HG02852 (cell line): Measurements from ENCODE around the gene JAG2.
"Not testable (repeated sequence)": the region's sequence is repeated elsewhere in the genome, so short reads cannot be mapped to it uniquely, and the experiment has no call there.

ENCODE experiments used
- ATAC-seq: cut with Tn5 transposase; IDR thresholded peaks from one replicate; pipeline ENCODE4 v1.9.1; 2021; ENCODE audit warnings: mild to moderate bottlenecking, moderate library complexity; ENCODE audit not compliant: unreplicated experiment

JAG2 gene

GRCh38 chr14:105123064-105123665, 45.4 kb downstream of the JAG2 start:
- ATAC-seq = no peak

- no peak for ATAC-seq
Observed at GRCh38 chr14:105120056-105120455, 48.5 kb downstream of the JAG2 start.

- ATAC-seq = no peak
Observed at GRCh38 chr14:105119408-105120025, 49.1 kb downstream of the JAG2 start.

GRCh38 chr14:105118646-105119407, 49.7 kb downstream of the JAG2 start:
- no peak for ATAC-seq

GRCh38 chr14:105117710-105118385, 50.7 kb downstream of the JAG2 start:
- ATAC-seq = no peak

- ATAC-seq = no peak
Observed at GRCh38 chr14:105117257-105117646, 51.3 kb downstream of the JAG2 start.

- no peak for ATAC-seq
Observed at GRCh38 chr14:105116451-105117256, 51.9 kb downstream of the JAG2 start.

- not testable (repeated sequence) for ATAC-seq
Observed at GRCh38 chr14:105109243-105109642, 59.3 kb downstream of the JAG2 start.

- ATAC-seq = no peak
Observed at GRCh38 chr14:105108516-105108864, 60.1 kb downstream of the JAG2 start.

GRCh38 chr14:105107781-105108515, 60.6 kb downstream of the JAG2 start:
- ATAC-seq = no peak

- ATAC-seq = no peak
Observed at GRCh38 chr14:105107351-105107750, 61.2 kb downstream of the JAG2 start.

- ATAC-seq = no peak
Observed at GRCh38 chr14:105105158-105105557, 63.4 kb downstream of the JAG2 start.

- ATAC-seq = no peak
Observed at GRCh38 chr14:105102893-105103292, 65.7 kb downstream of the JAG2 start.

GRCh38 chr14:105102361-105102870, 66.2 kb downstream of the JAG2 start:
- ATAC-seq = no peak

- ATAC-seq = no peak
Observed at GRCh38 chr14:105100910-105101309, 67.7 kb downstream of the JAG2 start.

GRCh38 chr14:105099778-105100177, 68.8 kb downstream of the JAG2 start:
- ATAC-seq = no peak

- ATAC-seq = no peak
Observed at GRCh38 chr14:105098316-105098715, 70.3 kb downstream of the JAG2 start.

- no peak for ATAC-seq
Observed at GRCh38 chr14:105097794-105098127, 70.8 kb downstream of the JAG2 start.

- no peak for ATAC-seq
Observed at GRCh38 chr14:105096206-105096875, 72.2 kb downstream of the JAG2 start.
